Upper lobe of left lung (tissue), 6 donors: ENCODE results near the gene LZTS2. TPM values are rescaled to one million over a fixed set of nuclear protein-coding genes. Genes with fewer than 3 reads are reported as not detected.

Experiments
- ATAC-seq, 2 donors: fragments of 200-7000 bp; cut with Tn5 transposase; one replicate each; pipeline ENCODE4 v1.9.1; 2022; ENCODE audit warnings: mild to moderate bottlenecking in 2 of 2, moderate library complexity in 2 of 2; ENCODE audit not compliant: low FRiP score in 2 of 2
- DNase-seq, 2 donors: peaks; one replicate each; pipeline ENCODE4 v3.0.0-alpha.2; 2019 to 2020
- H3K27ac ChIP-seq, 4 donors: fragments of 200-600 bp; sonication (generic); one replicate each; pipeline ENCODE4 v1.5.1; 2016 to 2019
- H3K27me3 ChIP-seq, 4 donors: fragments of 200-600 bp; sonication (generic); one replicate each; pipeline ENCODE4 v1.5.1; 2017 to 2019
- H3K36me3 ChIP-seq, 4 donors: fragments of 200-600 bp; sonication (generic); one replicate each; pipeline ENCODE4 v1.5.1; 2016 to 2019
- H3K4me1 ChIP-seq, 4 donors: fragments of 200-600 bp; sonication (generic); one replicate each; pipeline ENCODE4 v1.5.1; 2018 to 2019
- H3K4me3 ChIP-seq, 4 donors: fragments of 200-600 bp; sonication (generic); one replicate each; pipeline ENCODE4 v1.5.1; 2017 to 2019; ENCODE audit warnings: mild to moderate bottlenecking in 2 of 4, moderate library complexity in 1 of 4
- H3K9me3 ChIP-seq, 4 donors: fragments of 200-600 bp; sonication (generic); one replicate each; pipeline ENCODE4 v1.5.1; 2018 to 2019
- EP300 ChIP-seq, 4 donors: sonication (generic); formaldehyde crosslinking; IDR thresholded peaks; one replicate each; pipeline ENCODE4 v1.5.1; 2017; ENCODE audit warnings: antibody characterized with exemption in 4 of 4, control low read depth in 2 of 4
- POLR2A ChIP-seq, 4 donors: fragments of 450-650 bp; IDR thresholded peaks; one replicate each; pipeline ENCODE4 v1.5.1; 2016 to 2017; ENCODE audit warnings: antibody characterized with exemption in 4 of 4, mild to moderate bottlenecking in 2 of 4
- POLR2AphosphoS5 ChIP-seq, 2 donors: sonication (generic); formaldehyde crosslinking; IDR thresholded peaks; one replicate each; pipeline ENCODE4 v1.5.1; 2017; ENCODE audit warnings: antibody characterized with exemption in 2 of 2
- WGBS, 2 donors: methylation state at CpG; one replicate each; pipeline ENCODE4 v1.1.5; 2017 to 2018; 5-methylcytosine and 5-hydroxymethylcytosine counted together
- total RNA-seq, 6 donors: library from RNA; depleted of rRNA in 4 of 6; stranded (reverse); fragments of >200 nt in 4 of 6; gene quantifications; one replicate each; pipeline versions ENCODE4 v1.1.0 to v1.2.1, GENCODE V29; 2016 to 2021
- TF ChIP-seq, protein P1 (sequence below), 6 experiments: fragments of 450-650 bp in 4 of 6; fragments of 200-600 bp in 2 of 6; sonication (generic) in 2 of 6; IDR thresholded peaks; one replicate each; pipeline ENCODE4 v1.5.1; 2016 to 2019; ENCODE audit warnings: antibody characterized with exemption in 6 of 6
- donor health status: DM: no; HTN: no; CAD: no; lungs with moderate emphysema.
- donor health status: DM: no; HTN: yes; CAD: no; lungs with severe emphysema.

Gene LZTS2
- total RNA-seq, 6 donors from 2014 or later: 42.5 to 105 (median 60.1) TPM

DNA sequence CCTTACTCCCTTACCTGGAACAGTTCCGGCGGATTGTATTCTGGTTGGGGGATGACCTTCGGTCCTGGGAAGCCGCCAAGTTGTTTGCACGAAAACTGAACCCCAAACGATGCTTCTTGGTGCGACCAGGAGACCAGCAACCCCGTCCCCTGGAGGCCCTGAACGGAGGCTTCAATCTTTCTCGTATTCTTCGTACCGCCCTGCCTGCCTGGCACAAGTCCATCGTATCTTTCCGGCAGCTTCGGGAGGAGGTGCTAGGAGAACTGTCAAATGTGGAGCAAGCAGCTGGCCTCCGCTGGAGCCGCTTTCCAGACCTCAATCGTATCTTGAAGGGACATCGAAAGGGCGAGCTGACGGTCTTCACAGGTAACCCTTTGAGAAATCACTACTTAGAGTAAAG is 10.5 kb upstream of the LZTS2 start:
- H3K36me3 ChIP-seq: peaks cover 2 to 39% (median 24%) of the 10 kb centered on the region in 4 donors
- H3K27me3 ChIP-seq: no peaks in the 10 kb centered on the region
- no peak for TF ChIP-seq POLR2AphosphoS5 (IDR thresholded peaks at IDR 0.05)
- no peak for TF ChIP-seq EP300 (IDR thresholded peaks at IDR 0.05)
- TF ChIP-seq, protein P1, sequence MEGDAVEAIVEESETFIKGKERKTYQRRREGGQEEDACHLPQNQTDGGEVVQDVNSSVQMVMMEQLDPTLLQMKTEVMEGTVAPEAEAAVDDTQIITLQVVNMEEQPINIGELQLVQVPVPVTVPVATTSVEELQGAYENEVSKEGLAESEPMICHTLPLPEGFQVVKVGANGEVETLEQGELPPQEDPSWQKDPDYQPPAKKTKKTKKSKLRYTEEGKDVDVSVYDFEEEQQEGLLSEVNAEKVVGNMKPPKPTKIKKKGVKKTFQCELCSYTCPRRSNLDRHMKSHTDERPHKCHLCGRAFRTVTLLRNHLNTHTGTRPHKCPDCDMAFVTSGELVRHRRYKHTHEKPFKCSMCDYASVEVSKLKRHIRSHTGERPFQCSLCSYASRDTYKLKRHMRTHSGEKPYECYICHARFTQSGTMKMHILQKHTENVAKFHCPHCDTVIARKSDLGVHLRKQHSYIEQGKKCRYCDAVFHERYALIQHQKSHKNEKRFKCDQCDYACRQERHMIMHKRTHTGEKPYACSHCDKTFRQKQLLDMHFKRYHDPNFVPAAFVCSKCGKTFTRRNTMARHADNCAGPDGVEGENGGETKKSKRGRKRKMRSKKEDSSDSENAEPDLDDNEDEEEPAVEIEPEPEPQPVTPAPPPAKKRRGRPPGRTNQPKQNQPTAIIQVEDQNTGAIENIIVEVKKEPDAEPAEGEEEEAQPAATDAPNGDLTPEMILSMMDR (IDR thresholded peaks at IDR 0.05): no peak
- TF ChIP-seq POLR2A (IDR thresholded peaks at IDR 0.05): no peak
- no peak for ATAC-seq
- H3K9me3 ChIP-seq: no peaks in the 10 kb centered on the region
- no peak overlapping the region for H3K4me3 ChIP-seq
- H3K27ac ChIP-seq: no peak overlapping the region
- H3K4me1 ChIP-seq: peaks cover 19 to 32% (median 22%) of the 10 kb centered on the region in 4 donors
- WGBS, 2 donors: 77 to 95% methylated on average over 18 to 21 of the region's 21 CpGs
- no peak for DNase-seq

DNA sequence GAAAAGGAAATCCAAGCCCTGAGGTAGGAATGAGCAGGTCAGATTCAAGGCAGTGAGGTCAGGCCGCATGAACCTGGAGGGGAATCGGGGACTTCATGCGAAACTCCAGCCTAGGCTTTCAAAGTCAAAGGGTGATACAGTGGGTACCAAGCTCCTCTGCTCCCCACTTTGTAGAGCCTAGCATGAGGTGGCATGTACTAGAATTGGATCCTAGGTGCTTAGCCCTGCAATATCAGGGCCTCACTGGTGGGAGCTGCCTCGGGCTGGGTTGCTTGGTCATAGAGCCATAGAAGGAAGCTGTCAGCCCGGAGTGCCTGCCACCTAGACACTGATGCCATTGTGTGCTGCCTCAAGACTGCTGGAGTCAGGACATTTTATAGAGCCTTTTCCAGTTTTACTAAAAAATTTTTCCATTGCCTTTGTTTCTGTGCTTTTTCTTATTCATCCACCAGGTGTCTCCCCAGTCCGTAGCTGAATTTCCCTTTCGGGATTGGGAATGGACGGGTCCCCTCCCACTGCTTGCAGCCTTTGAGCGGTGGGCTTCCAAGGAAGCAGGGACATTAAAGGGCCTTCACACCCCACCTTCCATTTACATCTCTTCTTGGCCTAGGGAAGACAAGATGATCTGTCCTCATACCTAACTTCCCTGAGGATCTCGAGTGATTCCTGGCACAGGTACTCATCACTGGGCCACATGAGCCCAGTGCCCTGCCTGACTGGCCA is 5.5 kb upstream of the LZTS2 start:
- Histone ChIP-seq H3K36me3 (peaks cover 2 to 40% (median 20%) of the 10 kb centered on the region in 4 donors), H3K27ac (no peak overlapping the region), H3K9me3 (no peaks in the 10 kb centered on the region), H3K27me3 (no peaks in the 10 kb centered on the region), H3K4me3 (no peak overlapping the region), H3K4me1 (peaks cover 15 to 27% (median 20%) of the 10 kb centered on the region in 4 donors)
- DNase-seq: no peak
- TF ChIP-seq, protein P1 (IDR thresholded peaks at IDR 0.05): peak; percentile 34 to 66 (median 52)
- TF ChIP-seq POLR2A (IDR thresholded peaks at IDR 0.05): no peak
- 56 to 59% methylated on average over 10 of the region's 10 CpGs for WGBS, 2 donors
- ATAC-seq: no peak

DNA sequence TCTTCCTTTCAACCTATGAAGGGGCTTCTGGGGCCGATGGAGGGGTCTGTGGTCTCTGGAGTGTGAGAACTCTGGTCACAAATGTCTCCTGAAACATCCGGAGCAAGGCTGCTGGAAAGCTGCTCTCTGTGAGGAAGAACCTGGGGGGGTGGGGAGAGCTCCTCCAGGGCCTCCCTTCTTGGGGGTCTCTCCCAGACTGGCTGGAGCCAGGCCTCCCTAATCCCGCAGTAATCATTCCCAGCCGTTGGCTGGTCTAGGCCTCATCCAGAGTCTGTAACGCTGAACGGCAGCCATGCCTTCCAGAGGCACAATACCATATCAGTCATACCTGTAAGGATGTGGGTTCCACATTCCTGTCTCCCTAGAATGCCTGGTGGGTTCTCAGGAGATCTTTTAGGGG is 4.4 kb upstream of the LZTS2 start:
- WGBS, 2 donors: 81 to 92% methylated on average over 1 to 6 of the region's 6 CpGs
- Histone ChIP-seq H3K4me1 (peaks cover 16 to 27% (median 22%) of the 10 kb centered on the region in 4 donors), H3K27me3 (no peaks in the 10 kb centered on the region), H3K27ac (no peak overlapping the region), H3K36me3 (peaks cover 2 to 33% (median 17%) of the 10 kb centered on the region in 4 donors), H3K4me3 (no peak overlapping the region), H3K9me3 (no peaks in the 10 kb centered on the region)
- ATAC-seq (no peak), DNase-seq (no peak)
- TF ChIP-seq EP300 (IDR thresholded peaks at IDR 0.05) (no peak), POLR2A (IDR thresholded peaks at IDR 0.05) (no peak), POLR2AphosphoS5 (IDR thresholded peaks at IDR 0.05) (no peak)
- TF ChIP-seq, protein P1 (IDR thresholded peaks at IDR 0.05): no peak

DNA sequence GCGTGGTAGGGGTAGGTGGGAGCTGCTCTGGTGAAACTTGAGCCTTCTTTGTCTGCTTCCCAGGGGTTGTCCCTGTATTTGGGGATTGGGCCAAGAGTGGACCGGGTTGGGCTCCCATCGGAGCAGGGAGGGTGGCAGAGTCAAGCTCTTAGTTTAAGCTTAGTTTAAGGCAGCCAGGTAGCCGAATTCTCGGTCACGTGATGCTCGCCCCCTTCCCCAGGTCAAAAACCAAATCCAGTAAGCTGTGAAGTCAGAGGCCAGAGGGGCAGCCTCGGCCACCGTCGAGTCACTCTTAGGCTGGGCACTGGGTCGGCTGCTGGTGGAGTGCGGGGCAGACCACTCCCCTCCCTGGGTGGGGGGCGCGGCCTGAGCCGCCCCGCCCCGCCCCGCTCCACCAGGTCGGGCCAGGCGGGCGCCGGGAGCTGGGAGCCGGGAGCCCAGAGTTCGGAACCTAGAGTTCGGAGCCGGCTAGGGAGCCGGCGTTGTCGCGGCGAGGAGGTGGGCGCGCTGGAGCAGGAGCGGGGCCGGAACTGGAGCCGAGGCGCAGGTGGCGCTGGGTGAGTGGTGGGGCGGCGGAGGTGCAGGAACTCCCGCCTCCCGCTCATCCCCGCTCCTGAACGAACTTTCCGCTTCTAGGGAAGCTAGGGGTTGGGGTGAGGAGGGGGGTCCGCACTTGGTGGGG is 2.8 kb upstream of the LZTS2 start:
- peaks cover 27 to 44% (median 36%) of the 10 kb centered on the region in 4 donors for H3K4me1 ChIP-seq
- peak overlapping the region; percentile 62 to 82 (median 68) for H3K4me3 ChIP-seq
- 0 to 5% methylated on average over 9 to 38 of the region's 46 CpGs for WGBS, 2 donors
- H3K27ac ChIP-seq: peak overlapping the region; percentile 95 to 100 (median 98)
- peak in 1 of 2 donors; percentile 3 for ATAC-seq
- H3K36me3 ChIP-seq: peaks cover 0 to 18% (median 3%) of the 10 kb centered on the region in 4 donors
- H3K9me3 ChIP-seq: no peaks in the 10 kb centered on the region
- DNase-seq: peak; percentile 72 to 90
- TF ChIP-seq EP300 (IDR thresholded peaks at IDR 0.05) (no peak), POLR2AphosphoS5 (IDR thresholded peaks at IDR 0.05) (peak in 1 of 2 donors; percentile 14), POLR2A (IDR thresholded peaks at IDR 0.05) (peak in 1 of 4 donors; percentile 51)
- TF ChIP-seq, protein P1 (IDR thresholded peaks at IDR 0.05): peak in 2 of 6 experiments; percentile 7 to 11
- no peaks in the 10 kb centered on the region for H3K27me3 ChIP-seq
